HepG2 (cell line): ENCODE data around the gene BIRC6. TPM values are rescaled to one million over a fixed set of nuclear protein-coding genes. Genes with fewer than 3 reads are reported as not detected.

Source experiments
- IKZF1 ChIP-seq: fragments of 450-650 bp; IDR thresholded peaks from 2 replicates; pipeline ENCODE4 v1.7.1; 2016
- IRX3 ChIP-seq: sonication (generic); formaldehyde crosslinking; IDR thresholded peaks from 2 replicates; pipeline ENCODE4 v1.8.1; 2023; ENCODE audit warnings: mild to moderate bottlenecking, low read depth, missing genetic modification reagents, borderline replicate concordance
- KDM3A ChIP-seq: IDR thresholded peaks from 2 replicates; pipeline ENCODE4 v1.6.1; 2018; ENCODE audit warnings: low read depth, missing compliant biosample characterization
- KIAA2018 ChIP-seq: sonication (generic); formaldehyde crosslinking; IDR thresholded peaks from 2 replicates; pipeline ENCODE4 v1.5.0; 2020; ENCODE audit warnings: mild to moderate bottlenecking, missing genetic modification reagents, borderline replicate concordance
- NFYB ChIP-seq: sonication (generic); formaldehyde crosslinking; IDR thresholded peaks from 2 replicates; pipeline ENCODE4 v1.4.0; 2020; ENCODE audit warnings: missing genetic modification reagents
- RBAK ChIP-seq: sonication (generic); formaldehyde crosslinking; IDR thresholded peaks from 2 replicates; pipeline ENCODE4 v1.5.1; 2020; ENCODE audit warnings: mild to moderate bottlenecking, missing genetic modification reagents
- ZNF180 ChIP-seq: sonication (generic); formaldehyde crosslinking; IDR thresholded peaks from 2 replicates; pipeline ENCODE4 v1.4.0; 2020; ENCODE audit warnings: low read depth, missing genetic modification reagents, borderline replicate concordance
- ZNF263 ChIP-seq: sonication (generic); formaldehyde crosslinking; IDR thresholded peaks from 2 replicates; pipeline ENCODE4 v1.4.0; 2020; ENCODE audit warnings: missing genetic modification reagents
- ZNF407 ChIP-seq: sonication (generic); formaldehyde crosslinking; IDR thresholded peaks from one replicate; pipeline ENCODE4 v1.5.1; 2020; ENCODE audit warnings: mild to moderate bottlenecking, missing genetic modification reagents; ENCODE audit errors: not compliant biosample characterization
- ZNF773 ChIP-seq: sonication (generic); formaldehyde crosslinking; IDR thresholded peaks from 2 replicates; pipeline ENCODE4 v1.4.0; 2020; ENCODE audit warnings: missing genetic modification reagents, borderline replicate concordance
- polyA plus RNA-seq, 8 experiments: library from polyadenylated mRNA; depleted of rRNA in 3 of 8; stranded (reverse) in 7 of 8; unstranded in 1 of 8; fragments of >200 nt; fragmentation: Illumina TruSeq in 4 of 8; extraction: Trizol in 4 of 8; gene quantifications; 2 replicates each; pipeline versions ENCODE4 v1.2.1 to v1.2.3, GENCODE V29; 2011 to 2016; ENCODE audit warnings: low read depth in 4 of 8, missing spikeins in 1 of 8, mixed read lengths in 1 of 8; ENCODE audit not compliant: insufficient read depth in 1 of 8
- total RNA-seq, 5 experiments: library from RNA; depleted of rRNA; stranded (reverse); fragments of >200 nt; fragmentation: Illumina TruSeq; extraction: Trizol; gene quantifications; 2 replicates each; pipeline ENCODE4 v1.2.3, GENCODE V29; 2016; ENCODE audit warnings: low read depth in 1 of 5

BIRC6 gene
- total and polyA plus RNA-seq, 2 of the 13 experiments (the other 11 are each of a cell fraction or from before 2014, with no cell fraction given): 65.6 to 120 TPM

GRCh38 chr2:32627814-32628579 is 271.2 kb downstream of the BIRC6 start, which contains the start of gene TTC27 (continued):
- TF ChIP-seq KIAA2018 (CRISPR knock-in tag) (no peak), IRX3 (CRISPR knock-in tag) (no peak), IKZF1 (no peak), ZNF180 (CRISPR knock-in tag) (no peak), KDM3A (0 out of 2 replicates have a peak, but pooled peaks have one; percentile 45), ZNF773 (CRISPR knock-in tag) (no peak), NFYB (CRISPR knock-in tag) (peak; percentile 46; the same call in 1 of the 2 replicates), ZNF263 (CRISPR knock-in tag) (no peak), RBAK (no peak), ZNF407 (CRISPR knock-in tag) (peak; percentile 46)
